ENCODE measurements around the gene TMEM14A. TPM values are rescaled to one million over a fixed set of nuclear protein-coding genes. Genes with fewer than 3 reads are reported as not detected.

The TMEM14A gene, protein sequence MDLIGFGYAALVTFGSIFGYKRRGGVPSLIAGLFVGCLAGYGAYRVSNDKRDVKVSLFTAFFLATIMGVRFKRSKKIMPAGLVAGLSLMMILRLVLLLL
- 10 to 100 TPM in 3 of 4 donors, not detected in 1; 12.5 to 35.8 (median 19.4) TPM for total RNA-seq

- intact Hi-C loops (cut with DNase I; ENCODE audit: low total_unique reads): no loop called here
- Histone ChIP-seq H3K36me3 (no peaks in the 10 kb centered on the region), H3K27ac (peak within 1 kb of the TSS; percentile 64 to 76 (median 70)), H3K4me3 (peak within 1 kb of the TSS; percentile 21 to 73 (median 52)), H3K9me3 (no peaks in the 10 kb centered on the region), H3K27me3 (no peaks in the 10 kb centered on the region), H3K4me1 (peaks cover 8 to 28% (median 16%) of the 10 kb centered on the region in 4 donors)
- in situ Hi-C loops (cut with MboI; ENCODE audit: low pct_ligation_motif_present in 1 of 4, low pct_unique_long_range_greater_than_20kb in 1 of 4, low sequenced_read_pairs in 3 of 4): loop anchor here in 3 of 4 donors (25.0 kb wide), 2 partner anchors 383 to 408 kb away; partner anchors contain the start of gene MCM3 (in 2 of the 3)
- TF ChIP-seq POLR2A (IDR thresholded peaks at IDR 0.05) (peak; percentile 85), POLR2AphosphoS5 (IDR thresholded peaks at IDR 0.05) (peak; percentile 72 to 88 (median 85)), EP300 (IDR thresholded peaks at IDR 0.05; ENCODE audit: low read depth) (no peak)
- TF ChIP-seq, protein P1, sequence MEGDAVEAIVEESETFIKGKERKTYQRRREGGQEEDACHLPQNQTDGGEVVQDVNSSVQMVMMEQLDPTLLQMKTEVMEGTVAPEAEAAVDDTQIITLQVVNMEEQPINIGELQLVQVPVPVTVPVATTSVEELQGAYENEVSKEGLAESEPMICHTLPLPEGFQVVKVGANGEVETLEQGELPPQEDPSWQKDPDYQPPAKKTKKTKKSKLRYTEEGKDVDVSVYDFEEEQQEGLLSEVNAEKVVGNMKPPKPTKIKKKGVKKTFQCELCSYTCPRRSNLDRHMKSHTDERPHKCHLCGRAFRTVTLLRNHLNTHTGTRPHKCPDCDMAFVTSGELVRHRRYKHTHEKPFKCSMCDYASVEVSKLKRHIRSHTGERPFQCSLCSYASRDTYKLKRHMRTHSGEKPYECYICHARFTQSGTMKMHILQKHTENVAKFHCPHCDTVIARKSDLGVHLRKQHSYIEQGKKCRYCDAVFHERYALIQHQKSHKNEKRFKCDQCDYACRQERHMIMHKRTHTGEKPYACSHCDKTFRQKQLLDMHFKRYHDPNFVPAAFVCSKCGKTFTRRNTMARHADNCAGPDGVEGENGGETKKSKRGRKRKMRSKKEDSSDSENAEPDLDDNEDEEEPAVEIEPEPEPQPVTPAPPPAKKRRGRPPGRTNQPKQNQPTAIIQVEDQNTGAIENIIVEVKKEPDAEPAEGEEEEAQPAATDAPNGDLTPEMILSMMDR (IDR thresholded peaks at IDR 0.05): no peak
- DNase-seq: peak; percentile 98
- 6 to 21% methylated on average over 3 to 27 of the region's 42 CpGs for WGBS, 2 donors (ENCODE audit: low coverage in 1 of 2)
Observed at GRCh38 chr6:52670502-52671409, at the start of gene TMEM14A. TSS of gene TMEM14A (plus strand) at chr6:52671113. CDS start at chr6:52677103, 5,990 bp downstream.

DNA sequence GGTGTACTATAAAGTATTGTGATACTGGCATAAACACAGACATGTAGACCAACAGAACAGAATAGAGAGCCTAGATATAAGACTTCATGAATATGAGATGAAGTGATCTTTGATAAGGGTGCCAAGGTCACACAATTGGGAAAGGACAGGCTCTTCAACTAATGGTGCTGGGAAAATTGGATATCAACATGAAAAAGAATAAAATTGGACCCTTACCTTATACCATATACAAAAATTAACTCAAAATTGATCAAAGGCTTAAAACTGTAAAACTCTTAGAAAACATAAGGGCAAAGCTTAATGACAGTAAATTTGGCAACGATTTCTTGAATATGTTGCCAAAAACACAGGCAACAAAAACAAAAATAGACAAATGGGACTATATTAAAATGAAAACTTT lies 49.3 kb upstream of the TMEM14A start:
- no peaks in the 10 kb centered on the region for H3K9me3 ChIP-seq
- no peak overlapping the region for H3K4me3 ChIP-seq
- H3K27ac ChIP-seq: no peak overlapping the region
- intact Hi-C loops (cut with DNase I; ENCODE audit: low total_unique reads) (no loop called here), in situ Hi-C loops (cut with MboI; ENCODE audit: low pct_ligation_motif_present in 1 of 4, low pct_unique_long_range_greater_than_20kb in 1 of 4, low sequenced_read_pairs in 3 of 4) (no loop called here)
- no peak for DNase-seq
- H3K36me3 ChIP-seq: no peaks in the 10 kb centered on the region
- no peaks in the 10 kb centered on the region for H3K4me1 ChIP-seq
- no peaks in the 10 kb centered on the region for H3K27me3 ChIP-seq
- WGBS, 2 donors (ENCODE audit: low coverage in 1 of 2): 60 to 69% methylated on average over 1 of the region's 1 CpG
- TF ChIP-seq POLR2A (IDR thresholded peaks at IDR 0.05) (no peak), EP300 (IDR thresholded peaks at IDR 0.05; ENCODE audit: low read depth) (no peak), POLR2AphosphoS5 (IDR thresholded peaks at IDR 0.05) (no peak)
- TF ChIP-seq, protein P1 (IDR thresholded peaks at IDR 0.05): no peak

DNA sequence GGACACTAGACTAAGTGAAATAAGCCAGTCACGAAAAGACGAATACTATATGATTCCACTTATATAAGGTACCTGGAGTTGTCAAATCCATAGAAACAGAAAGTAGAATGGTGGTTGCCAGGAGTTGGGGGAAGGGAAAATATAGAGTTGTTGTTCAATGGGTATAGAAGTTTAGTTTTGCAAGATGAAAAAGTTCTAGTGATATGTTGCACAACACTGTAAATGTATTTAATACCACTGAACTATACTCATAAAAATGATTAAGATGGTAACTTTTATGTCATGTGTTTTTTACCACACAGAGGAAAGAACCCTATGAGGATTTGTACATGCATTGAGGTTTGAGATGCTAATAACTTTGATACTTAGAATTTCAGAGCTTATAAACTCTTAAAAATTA lies 48.1 kb upstream of the TMEM14A start:
- no peak for DNase-seq
- WGBS, 2 donors (ENCODE audit: low coverage in 1 of 2): 66 to 78% methylated on average over 2 of the region's 2 CpGs
- intact Hi-C loops (cut with DNase I; ENCODE audit: low total_unique reads) (no loop called here), in situ Hi-C loops (cut with MboI; ENCODE audit: low pct_ligation_motif_present in 1 of 4, low pct_unique_long_range_greater_than_20kb in 1 of 4, low sequenced_read_pairs in 3 of 4) (no loop called here)
- TF ChIP-seq POLR2AphosphoS5 (IDR thresholded peaks at IDR 0.05) (no peak), POLR2A (IDR thresholded peaks at IDR 0.05) (no peak), EP300 (IDR thresholded peaks at IDR 0.05; ENCODE audit: low read depth) (no peak)
- TF ChIP-seq, protein P1 (IDR thresholded peaks at IDR 0.05): no peak
- Histone ChIP-seq H3K27me3 (no peaks in the 10 kb centered on the region), H3K4me3 (no peak overlapping the region), H3K4me1 (no peaks in the 10 kb centered on the region), H3K9me3 (no peaks in the 10 kb centered on the region), H3K36me3 (no peaks in the 10 kb centered on the region), H3K27ac (no peak overlapping the region)

DNA sequence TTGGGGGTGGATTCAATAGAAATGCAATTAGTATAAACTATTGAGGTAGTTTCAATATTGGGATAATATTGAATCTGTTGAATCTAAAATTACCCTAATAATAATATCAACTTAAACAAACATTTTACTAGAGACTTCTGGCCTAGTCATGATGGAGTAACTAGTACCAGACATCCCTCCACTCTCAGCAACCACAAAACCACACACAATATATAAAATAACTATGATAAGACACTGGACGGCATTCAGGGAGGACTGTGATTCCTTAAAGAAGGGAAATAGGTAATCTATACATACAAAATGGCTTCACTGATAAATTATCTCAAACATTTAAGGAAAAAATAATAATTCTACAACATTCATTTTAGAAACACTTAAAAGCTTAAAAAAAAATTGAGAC lies 38.9 kb upstream of the TMEM14A start:
- Histone ChIP-seq H3K27me3 (no peaks in the 10 kb centered on the region), H3K9me3 (no peaks in the 10 kb centered on the region), H3K4me1 (no peaks in the 10 kb centered on the region), H3K4me3 (no peak overlapping the region), H3K27ac (no peak overlapping the region), H3K36me3 (no peaks in the 10 kb centered on the region)
- DNase-seq: no peak
- intact Hi-C loops (cut with DNase I; ENCODE audit: low total_unique reads) (no loop called here), in situ Hi-C loops (cut with MboI; ENCODE audit: low pct_ligation_motif_present in 1 of 4, low pct_unique_long_range_greater_than_20kb in 1 of 4, low sequenced_read_pairs in 3 of 4) (no loop called here)
- 90 to 100% methylated on average over 1 of the region's 1 CpG for WGBS, 2 donors (ENCODE audit: low coverage in 1 of 2)
- TF ChIP-seq POLR2A (IDR thresholded peaks at IDR 0.05) (no peak), POLR2AphosphoS5 (IDR thresholded peaks at IDR 0.05) (no peak)
- TF ChIP-seq, protein P1 (IDR thresholded peaks at IDR 0.05): no peak
